GM12891 (cell line): Measurements from ENCODE around the gene ZNF217.
A peak's percentile ranks its signal among the peaks of the same experiment; 100 is the strongest.

Source experiments
- PAX5 ChIP-seq: IDR thresholded peaks from 2 replicates; pipeline ENCODE4 v1.6.1; 2011; ENCODE audit warnings: low read length, moderate library complexity, mild to moderate bottlenecking; ENCODE audit not compliant: insufficient read depth, severe bottlenecking
- POLR2A ChIP-seq: IDR thresholded peaks from 2 replicates; pipeline ENCODE4 v1.6.1; 2011; ENCODE audit warnings: low read depth, low read length, control low read depth
- POLR2AphosphoS5 ChIP-seq: IDR thresholded peaks from 2 replicates; pipeline ENCODE4 v1.6.1; 2011; ENCODE audit warnings: low read depth, low read length, control low read depth

DNA sequence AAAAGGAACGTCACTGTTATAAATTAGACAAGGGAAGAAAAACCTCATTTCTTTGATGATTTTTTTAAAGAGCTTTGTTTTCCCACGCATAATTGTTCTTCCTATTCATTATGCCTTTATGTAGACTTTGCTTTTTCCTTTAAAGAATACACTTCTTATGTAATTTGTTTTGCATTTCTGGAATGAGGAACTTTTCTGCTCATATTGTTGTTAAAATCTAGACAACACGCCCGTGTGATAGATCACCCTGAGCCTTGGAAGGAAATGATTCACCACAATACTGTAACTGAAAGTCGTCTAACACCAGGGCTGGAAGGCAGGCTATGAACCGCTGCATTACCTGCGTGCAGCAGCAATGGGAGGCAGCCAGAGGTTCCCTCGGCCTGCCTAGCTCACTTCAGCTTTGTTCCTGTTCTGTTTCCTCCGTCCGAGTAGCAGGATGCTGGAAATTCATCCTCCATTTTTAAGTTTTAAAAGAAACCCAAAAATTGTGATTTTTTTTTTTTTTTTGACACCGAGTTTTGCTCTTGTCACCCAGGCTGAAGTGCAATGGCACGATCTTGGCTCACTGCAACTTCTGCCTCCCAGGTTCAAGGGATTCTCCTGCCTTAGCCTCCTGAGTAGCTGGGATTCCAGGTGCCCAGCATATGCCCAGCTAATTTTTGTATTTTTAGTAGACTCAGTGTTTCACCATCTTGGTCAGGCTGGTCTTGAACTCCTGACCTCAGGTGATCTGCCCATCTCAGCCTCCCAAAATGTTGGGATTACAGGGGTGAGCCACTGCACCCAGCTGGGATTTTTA, 49.6 kb upstream of the ZNF217 start:
- TF ChIP-seq POLR2AphosphoS5 = peak; percentile 83
- no peak for TF ChIP-seq PAX5
- TF ChIP-seq POLR2A = peak; percentile 83
